K562 treated with DMSO at 1 percent for 24 hours (cell line): ENCODE results near the gene GCSAM. TPM values are rescaled to one million over a fixed set of nuclear protein-coding genes. Genes with fewer than 3 reads are reported as not detected.

Source experiments
- total RNA-seq: library from RNA; unstranded; fragments of 300-600 nt; gene quantifications from 2 replicates; pipeline ENCODE4 v1.2.3, GENCODE V29; 2022; ENCODE audit warnings: low read depth; ENCODE audit not compliant: insufficient read depth

Gene GCSAM, protein sequence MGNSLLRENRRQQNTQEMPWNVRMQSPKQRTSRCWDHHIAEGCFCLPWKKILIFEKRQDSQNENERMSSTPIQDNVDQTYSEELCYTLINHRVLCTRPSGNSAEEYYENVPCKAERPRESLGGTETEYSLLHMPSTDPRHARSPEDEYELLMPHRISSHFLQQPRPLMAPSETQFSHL
- 0.34 TPM in 1 of 2 replicates, not detected in the other for total RNA-seq

DNA sequence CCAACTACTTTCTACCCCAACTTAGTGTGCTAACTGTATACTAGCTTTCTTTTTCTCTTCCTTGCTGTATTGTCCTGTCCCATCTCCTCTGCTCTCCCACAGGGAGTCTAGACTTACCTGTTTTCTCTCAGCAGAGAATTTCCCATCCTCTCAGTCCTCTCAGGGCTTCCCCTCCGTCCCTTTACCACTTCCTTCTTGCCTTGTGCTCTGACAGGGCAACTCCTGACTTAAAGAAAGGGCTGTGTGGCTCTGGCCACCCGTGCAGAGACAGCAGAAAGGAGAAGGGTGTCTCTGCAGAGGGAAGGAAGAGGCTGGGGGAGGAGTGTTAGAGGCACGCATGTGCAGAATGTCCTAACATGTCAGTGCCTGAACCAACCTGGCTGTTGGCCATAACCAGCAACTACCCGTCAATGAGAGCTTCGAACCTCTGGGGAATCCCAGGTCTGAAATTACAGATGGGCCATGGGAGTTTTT, at the start of gene GCSAM:
GCSAM (minus strand) TSS at position 274 of the 474 bp plus-strand sequence; CDS start at position 146, 128 bp downstream.

DNA sequence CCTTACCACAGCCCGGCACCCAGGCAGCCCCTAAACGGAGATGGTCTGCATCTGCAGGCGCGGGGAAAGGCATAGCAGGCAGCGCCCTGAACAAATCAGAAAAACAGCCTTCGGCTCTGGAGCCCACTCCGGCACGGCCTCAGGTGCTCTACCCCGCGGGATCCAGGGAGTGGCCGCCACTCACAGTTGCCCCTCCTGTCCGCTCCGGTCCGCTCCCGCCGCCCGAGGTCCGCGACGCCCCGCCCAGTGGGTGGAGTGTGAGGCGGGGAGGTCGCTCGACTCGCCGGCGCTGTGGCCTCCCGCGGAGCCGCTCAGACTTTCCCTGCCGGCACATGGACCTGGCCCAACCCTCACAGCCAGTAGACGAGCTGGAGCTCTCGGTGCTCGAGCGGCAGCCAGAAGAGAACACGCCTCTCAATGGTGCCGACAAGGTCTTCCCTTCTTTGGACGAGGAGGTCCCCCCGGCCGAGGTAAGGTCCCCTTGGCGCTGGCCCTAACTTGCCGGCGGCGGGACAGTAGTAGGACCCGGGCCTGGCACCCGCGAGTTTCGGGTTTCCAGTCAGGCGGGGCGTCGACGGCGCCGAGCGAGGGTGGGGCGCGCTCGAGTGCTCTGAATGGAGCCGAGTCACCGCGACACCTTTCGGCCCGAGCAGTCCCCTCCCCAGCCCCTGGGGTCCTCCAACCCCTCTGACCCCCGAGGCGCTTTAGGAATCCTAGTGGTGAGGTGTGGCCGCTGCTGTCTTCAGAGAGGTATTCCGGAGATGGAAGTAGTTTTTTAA, 46.8 kb downstream of the GCSAM start, which contains the start of gene C3orf52:
C3orf52 (plus strand) TSS at position 314 of the 779 bp plus-strand sequence; CDS start at position 333, 19 bp downstream.

Other genes starting within 250 kb of the GCSAM start
- gene ABHD10, start 154.2 kb downstream of the GCSAM start, total RNA-seq, result 12.4 and 14.3 TPM in 2 replicates
- gene TAGLN3, start 134.3 kb downstream of the GCSAM start, total RNA-seq, result not detected in 2 replicates
- not detected in 2 replicates for gene TMPRSS7, start 98.5 kb downstream of the GCSAM start, total RNA-seq
- 1.6 and 1.9 TPM in 2 replicates for gene C3orf52, start 46.9 kb downstream of the GCSAM start, total RNA-seq
- gene SLC9C1, start 161.0 kb upstream of the GCSAM start, total RNA-seq, result not detected in 2 replicates
- gene CD200, start 199.9 kb upstream of the GCSAM start, total RNA-seq, result not detected in 2 replicates